ENCODE data around the gene SMARCAL1.
"Not testable (repeated sequence)": the region's sequence is repeated elsewhere in the genome, so short reads cannot be mapped to it uniquely, and the experiment has no call there.

SMARCAL1 gene

DNA sequence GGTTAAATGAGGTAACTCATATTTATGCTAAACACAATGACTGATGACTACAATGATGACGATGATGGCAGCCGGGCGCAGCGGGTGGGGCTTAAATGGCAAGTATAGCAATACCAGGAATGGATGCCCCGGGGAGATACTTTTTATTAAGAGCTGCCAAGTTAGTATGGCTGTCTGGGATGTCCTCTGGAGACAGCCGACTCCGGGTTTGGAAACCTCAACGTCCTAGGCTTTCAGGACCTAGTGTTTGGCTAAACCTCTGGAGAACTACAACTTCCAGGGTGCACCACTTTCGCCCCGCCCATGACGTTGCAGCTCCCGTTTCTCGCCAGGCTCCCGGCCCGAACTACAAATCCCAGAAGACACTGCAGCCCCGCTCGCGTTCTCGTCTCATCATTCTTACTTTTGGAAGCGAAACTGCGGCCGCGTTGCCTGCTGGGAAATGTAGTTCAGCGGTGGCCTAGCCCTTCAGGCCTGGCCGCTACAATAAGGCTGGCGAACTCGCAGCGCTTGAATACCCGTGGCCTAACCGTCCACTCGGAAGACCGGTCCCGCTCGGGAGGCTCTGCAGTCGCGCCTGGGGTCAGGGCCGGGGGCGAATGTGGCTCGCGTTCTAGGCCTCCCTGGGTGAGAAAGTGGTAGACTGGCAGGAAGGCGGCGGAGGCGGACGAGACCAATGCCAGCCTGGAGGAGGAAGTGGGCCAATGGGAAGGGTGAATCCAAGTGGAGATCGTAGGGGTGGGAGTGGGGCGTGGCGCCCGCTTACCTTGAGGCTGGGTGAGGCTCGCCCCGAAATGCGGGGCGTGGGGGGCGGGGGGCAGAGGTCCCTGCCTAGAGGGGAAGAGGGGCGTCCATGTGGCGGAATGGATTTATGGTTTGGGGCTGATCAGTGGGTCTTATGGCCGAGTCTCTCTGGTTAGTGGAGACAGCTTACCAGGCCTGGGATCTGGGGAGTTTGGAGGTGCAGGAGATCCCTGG lies at the start of gene SMARCAL1:
SMARCAL1 (plus strand) TSS at position 463 of the 978 bp plus-strand sequence. CDS start 2,221 bp downstream, outside the sequence.
- peak; percentile 97 to 98 for DNase-seq

DNA sequence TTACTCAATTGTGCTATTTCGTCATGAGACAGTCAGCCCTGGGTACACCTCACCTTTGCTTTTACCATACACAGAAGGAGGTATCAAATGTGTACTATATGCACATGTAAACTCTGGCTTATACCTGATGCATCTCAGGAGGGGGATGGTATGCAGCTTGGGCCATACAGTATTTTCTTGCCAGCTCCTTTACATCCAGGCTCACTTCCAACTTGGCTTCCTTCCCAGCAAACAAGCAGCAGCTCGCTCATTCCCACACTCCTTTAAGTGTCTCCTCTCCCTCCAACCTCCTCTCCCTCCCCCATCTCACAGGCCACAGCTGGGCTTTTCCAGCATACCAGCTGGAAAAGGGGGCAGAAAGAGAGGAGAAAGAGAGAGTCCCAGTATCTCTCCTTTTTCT lies 49.6 kb upstream of the SMARCAL1 start:
- no peak for DNase-seq

DNA sequence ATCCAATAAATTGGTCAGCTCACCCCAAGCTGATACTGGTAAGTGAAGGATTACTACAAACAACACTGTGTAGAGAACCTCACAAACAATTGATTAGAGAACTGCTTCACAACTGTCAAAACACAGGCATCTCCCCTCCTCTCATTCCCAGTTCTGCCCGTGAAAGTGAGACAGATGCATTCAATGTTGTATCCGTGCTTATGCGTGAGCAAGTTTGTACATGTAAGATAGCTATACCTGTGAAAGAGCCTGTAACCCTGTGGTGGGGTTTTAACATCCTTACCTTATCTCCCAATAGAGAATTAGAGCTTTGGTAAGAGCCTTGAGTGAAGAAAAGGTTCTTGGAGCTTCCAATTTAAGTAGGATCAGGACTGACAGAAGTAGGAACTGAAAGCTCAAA lies 49.1 kb upstream of the SMARCAL1 start:
- no peak for DNase-seq

DNA sequence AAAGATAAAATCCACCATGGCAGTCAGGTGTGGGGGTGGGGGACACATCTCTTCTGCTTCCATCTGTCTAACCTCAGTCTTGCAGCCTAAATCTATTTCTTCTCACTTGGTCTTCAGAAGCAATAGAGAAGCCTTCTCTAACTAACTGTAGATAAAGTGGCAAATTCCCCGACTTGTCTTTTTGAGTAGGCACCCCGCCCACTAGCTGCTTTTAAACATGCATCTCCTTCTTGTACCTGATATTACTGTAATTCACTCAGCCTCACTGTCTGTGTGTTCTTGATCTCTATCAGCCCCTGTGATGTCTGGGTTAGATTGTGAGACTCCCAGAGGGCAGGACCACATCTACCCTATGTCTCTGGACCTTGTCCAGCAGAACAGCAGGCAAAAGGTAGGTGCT lies 46.8 kb upstream of the SMARCAL1 start:
- DNase-seq = no peak

DNA sequence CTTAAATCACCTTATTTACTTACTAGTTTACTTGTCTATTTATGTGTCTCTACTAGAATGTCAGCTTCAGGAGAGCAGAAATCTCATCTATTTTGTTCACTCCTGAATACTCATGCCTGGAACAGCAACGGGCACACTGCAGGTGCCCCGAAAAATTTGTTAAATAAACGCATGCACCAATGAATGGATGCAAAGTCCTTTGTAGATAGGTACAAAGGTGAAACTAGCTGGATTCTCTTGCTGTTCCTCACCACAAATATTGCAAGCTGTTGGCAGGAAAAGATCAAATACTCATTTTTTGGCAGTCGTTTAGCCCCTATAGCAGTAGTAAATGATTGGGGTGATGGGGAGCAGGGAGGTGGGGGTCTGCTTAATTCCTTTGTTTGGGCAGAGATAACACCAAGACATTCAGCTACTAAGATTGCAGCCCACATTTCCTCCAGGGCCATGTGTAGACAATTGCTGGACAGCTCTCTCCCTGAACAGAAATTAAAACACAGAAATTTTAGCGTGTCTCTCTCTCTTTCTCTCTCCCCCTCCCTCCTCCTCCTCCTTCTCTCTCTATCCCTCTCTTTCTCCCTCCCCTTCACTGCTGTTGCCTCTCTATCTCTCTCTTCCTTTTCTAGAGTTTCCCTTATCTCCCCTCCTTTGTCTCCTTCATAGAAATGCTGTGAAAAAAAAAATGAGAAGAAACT lies 45.4 kb upstream of the SMARCAL1 start:
- DNase-seq = no peak

DNA sequence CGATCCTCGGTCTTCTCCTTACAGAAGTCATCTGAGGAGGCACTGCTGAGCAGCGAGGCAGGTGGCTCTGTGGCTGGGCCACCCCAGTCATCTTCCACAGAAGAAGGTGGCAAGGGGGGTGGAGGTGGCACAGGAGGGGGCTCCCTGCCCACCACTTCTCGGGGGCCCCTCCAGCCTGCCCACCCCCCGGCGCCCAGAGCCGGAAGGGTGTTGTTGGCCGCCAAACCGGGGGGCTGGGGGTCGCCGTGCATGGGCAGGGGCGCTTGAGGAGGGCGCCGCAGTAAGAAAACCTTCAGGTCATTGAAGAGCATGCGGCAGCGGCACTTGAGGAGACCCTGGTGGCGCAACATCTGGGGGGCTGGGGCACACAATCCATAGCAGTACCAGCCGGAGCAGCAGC lies 42.5 kb upstream of the SMARCAL1 start:
- DNase-seq = no peak

DNA sequence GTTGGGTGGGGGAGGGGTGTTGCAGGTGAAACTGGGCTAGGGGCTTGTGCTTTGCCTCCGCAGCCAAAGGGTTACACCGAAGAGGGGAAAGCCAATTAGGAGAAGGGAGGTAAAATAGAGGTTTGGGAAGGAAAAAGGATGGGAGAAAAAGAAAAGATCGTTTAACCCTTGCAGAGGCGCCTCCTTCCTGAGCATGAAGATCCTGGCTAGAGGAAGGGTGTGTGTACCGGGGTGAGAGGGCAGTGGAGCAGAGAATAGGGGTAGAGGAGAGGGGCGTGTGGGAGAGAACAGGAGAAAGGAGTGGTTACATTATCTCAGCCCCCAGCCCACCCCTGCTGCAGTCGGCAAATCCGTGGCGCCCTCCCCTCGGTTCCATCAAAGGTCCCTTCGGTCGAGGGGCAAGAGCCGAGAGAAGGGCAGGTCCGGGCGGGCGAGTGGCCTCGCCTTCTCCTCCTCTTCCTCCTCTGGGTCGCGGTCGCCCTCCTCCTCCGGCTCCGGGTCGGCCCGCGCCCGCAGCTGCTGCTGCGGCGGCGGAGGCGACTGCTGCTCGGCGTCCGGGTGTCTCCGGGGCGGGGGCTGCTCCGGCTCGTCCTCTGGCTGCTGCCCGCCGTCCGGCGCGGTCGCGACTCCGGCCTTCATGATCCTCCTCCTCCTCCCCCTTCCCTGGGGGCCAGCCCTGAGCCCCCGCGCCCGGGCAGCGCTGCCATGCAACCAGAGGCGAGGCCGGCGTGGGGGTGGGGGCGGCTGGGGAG lies 41.1 kb upstream of the SMARCAL1 start:
- DNase-seq = no peak

DNA sequence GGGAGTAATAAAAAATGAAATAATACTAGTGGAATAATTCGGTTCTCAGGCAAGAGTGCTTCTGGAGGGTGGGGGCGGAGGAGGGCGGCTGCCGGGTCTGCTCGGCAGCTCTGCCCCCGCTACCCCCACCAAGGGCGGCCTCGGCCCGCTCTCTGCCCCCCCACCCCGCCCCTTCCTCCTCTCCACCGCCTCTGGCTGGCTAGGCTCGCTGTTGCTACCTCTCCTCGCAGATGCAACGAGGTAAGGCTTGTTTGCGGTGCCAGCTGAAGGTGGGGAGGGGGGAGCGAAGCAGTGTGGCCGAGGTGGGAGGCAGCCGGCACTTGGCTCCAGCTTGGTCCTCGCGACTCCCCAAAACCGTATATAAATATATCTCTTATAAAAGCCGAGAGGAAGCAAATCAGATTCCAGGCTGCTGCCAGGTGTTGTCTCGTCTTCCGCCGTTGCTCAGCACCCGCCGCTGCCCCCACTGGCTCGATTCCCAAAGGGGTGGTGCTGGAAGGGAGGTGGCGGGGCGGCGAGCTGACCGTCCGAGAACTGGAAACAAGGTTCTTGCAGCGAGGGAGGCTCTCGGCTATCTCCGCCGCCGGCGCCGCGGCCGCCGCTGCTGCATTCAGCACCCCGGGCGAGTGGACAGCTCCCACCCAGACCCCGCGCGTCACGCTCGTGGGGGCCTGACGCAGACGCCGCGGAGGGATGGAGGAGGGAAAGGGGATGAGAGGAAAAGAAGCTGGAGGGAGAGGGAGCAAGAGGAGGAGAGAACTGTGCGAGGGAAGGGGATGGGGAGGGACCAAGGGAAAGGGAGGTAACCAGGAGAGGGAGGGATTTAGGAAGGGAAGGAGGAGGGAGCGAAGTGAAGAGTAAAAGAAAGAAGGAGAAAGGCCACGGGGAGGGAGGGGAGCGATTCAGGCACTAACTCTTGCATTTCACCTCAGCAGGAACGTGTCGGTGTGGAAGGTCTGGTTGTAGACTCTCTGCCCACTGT lies 40.3 kb upstream of the SMARCAL1 start, which contains the start of gene MARCHF4:
MARCHF4 (minus strand) TSS at position 763 of the 982 bp plus-strand sequence. CDS start 2,223 bp downstream, outside the sequence.
- DNase-seq = peak; percentile 69 to 73

DNA sequence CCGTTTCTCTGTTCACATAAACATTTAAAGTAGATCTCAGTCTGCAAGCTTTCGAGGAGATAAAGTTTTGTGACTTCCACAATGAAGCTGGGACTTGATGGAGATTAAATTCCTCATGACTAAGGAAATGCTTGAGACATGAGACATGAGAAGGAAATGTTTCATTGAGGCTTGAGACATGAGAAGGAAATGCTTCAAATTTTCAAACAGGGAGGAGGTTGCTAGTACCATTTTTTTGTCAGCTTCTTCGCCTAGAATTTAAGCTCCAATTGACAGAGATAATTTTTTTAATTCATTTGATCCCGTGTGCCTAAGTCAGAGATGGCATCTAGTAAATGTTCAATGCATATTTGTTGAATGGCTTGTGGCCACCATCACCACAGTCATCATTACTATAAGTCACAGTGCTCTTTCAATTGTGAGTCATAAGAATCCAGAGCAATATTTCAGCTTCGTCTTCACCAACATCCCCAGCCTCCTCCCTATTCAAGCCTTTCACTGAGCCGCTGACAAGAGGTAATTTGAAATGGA lies 39.5 kb upstream of the SMARCAL1 start:
- DNase-seq = no peak

DNA sequence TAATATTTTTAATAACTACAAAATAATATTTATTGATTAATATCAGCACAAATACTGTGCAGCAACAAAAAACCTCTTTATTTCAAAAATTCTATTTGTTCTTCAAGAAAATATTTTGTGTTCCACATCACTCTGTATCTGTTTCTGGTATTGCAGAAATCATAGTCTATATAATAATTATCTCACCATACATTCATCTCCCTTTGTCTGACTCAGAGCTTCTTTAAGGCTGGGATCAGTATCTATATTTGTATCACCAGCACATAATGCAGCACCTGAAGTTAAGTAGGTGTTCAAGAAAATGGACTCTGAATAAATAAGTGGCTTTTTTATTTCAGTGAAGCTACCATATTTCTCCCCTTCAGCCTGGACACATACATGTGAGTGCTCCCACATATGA lies 38.4 kb upstream of the SMARCAL1 start:
- DNase-seq = no peak

DNA sequence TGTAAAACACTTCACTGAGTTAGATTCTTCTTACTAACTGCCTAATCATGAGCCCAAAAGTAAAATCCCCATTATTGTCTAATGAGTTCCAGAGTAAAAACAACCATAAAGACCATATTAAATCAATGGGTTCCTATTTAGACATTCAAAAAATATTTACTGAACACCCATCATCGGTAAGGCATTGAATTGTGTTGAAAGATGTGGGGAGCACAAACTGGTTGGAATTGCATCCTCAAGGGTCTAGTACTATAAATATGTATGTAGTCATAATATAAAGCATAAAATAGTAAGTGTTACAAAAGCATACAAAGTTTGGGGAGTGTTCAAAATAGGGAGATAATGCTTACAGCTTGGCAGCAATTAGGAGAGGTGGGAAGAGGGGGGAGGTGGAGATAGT lies 37.0 kb upstream of the SMARCAL1 start:
- no peak for DNase-seq

DNA sequence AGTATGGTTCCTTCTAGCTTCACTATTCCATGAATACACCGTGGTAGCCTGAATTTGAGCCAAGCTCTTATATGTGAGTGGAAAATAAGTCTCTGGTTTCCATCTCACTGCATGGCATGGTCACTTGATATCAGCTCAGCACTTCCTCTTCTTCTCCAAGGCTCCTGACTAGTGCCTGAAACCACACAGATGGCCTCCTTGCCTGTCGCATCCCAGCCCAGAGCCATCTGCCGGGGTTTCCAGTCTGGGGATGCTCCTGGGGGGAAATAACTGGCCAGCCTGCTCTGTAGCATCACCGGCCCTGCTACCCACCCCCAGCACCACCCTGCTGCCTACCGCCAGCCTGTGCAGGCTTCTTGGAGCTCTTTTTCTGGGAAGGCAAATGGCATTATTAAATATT lies 32.3 kb upstream of the SMARCAL1 start:
- no peak for DNase-seq

DNA sequence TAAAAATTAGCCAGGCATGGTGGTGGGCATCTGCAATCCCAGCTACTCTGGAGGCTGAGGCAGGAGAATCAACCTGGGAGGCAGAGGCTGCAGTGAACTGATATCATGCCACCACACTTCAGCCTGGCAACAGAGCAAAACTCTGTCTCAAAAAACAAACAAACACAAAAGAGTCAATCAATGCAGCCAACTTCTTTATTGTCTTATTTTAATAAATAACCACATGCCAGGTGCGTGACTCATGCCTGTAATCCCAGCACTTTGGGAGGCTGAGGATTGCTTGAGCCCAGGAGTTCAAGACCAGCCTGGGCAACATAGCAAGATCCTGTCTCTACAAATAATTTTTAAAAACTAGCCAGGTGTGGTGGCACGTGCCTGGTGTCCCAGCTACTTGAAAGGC lies 27.9 kb upstream of the SMARCAL1 start:
- not testable (repeated sequence) for DNase-seq

DNA sequence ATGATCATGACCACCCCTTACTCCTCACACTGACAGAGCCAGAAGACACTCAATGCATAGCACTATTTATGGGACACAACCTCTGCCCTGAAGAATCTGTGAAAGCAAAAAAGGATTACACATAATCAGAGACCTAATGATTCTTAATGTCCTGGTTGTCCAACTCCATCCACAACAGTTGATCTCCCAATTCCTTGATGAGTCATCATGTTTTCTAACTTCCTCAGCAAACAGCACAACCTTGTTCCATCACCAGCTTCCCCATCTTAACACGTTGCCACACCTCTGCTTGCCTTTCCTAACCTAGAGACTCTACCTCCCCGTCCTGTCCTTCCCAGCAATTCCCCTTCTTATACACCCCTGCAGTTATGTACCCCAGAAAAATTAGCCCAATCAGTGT lies 26.8 kb upstream of the SMARCAL1 start:
- DNase-seq = no peak

DNA sequence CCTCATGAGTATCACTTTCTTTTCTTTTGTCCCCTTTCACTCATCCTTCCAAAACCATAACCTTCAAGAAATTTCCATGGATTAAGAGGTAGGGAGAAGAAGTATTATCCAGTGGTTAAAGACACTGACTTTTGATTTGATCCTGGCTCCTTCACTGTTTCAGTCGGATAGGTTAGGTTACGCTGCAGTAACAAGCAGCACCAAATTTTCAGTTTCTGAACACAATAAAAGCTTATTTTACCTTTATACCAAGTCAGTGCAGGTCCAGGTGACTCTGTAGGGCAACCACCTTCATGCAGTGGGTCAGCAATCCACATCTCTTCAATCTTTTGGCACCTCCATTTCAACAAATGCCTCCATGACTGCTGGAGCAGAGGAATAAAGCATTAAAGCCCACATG lies 25.0 kb upstream of the SMARCAL1 start:
- DNase-seq = no peak

DNA sequence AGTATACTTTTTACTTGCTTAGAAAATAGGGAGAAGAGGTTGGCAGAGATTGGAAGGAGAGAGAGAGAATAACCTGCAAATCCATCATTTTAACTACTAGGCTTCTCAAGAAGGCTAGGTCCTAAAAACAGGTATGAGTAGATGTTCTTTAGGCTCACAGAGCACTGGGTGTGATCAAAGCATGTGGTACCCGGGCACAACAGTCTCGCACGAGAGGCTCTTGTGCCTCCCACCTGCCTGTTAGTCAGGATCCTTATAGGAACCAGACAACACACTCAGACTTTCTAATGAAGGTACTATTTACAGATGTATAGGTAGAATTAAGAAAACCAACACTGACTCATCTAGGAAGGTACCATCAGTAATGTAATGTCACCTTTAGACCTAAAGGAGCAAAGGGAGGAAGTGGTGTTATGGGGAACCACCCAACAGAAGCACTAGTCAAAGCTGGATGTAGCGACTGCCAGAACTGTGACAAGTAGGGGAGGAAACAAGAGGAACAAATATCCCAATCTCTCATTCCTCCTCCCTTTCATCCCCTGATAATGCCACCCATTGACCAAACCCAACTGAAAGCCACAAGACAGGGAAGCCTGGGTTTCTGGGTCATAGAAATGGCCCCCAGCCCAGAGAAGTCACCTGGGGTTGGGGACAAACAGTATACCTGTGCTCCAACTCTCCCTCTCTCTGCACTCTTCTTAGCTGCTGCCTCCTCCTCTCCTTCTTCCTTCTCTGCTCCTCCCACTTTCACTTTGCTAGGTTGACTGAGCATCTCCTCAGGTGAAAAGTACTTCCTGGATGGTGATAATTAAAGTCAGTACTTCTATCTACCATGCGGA lies 24.0 kb upstream of the SMARCAL1 start:
- DNase-seq = no peak

DNA sequence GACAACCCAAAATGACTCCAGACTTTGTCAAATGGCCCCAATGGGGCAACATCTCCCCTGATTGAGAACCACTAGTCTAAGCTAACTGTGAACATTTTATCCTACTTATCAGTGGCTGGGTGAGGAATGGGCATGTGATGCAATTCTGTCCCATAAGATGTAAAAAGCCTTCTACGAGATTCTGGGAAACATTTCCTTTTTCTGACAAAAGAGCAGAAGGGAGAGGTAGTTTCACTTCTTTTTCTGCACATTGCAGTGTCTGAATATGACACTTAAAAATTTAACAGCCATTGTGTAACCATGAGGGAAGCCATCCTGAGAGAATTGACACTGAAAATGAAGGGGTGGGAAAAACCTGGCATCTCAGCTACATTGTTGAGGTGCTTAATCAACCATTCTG lies 22.7 kb upstream of the SMARCAL1 start:
- DNase-seq = no peak

DNA sequence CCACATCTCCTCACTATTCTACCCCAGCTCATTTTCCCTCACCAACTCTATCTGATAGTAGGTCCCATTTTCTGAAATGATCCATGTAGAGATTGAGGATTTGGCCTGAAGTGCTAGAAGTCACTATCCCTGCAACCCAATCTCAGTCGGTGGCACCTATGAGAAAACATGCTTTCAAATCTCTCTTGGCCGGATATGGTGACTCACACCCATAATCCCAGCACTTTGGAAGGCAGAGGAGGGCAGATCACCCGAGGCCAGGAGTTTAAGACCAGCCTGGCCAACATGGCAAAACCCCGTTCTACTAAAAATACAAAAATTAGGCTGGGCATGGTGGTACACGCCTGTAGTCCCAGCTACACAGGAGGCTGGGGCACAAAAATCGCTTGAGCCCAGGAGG lies 20.9 kb upstream of the SMARCAL1 start:
- DNase-seq = no peak

DNA sequence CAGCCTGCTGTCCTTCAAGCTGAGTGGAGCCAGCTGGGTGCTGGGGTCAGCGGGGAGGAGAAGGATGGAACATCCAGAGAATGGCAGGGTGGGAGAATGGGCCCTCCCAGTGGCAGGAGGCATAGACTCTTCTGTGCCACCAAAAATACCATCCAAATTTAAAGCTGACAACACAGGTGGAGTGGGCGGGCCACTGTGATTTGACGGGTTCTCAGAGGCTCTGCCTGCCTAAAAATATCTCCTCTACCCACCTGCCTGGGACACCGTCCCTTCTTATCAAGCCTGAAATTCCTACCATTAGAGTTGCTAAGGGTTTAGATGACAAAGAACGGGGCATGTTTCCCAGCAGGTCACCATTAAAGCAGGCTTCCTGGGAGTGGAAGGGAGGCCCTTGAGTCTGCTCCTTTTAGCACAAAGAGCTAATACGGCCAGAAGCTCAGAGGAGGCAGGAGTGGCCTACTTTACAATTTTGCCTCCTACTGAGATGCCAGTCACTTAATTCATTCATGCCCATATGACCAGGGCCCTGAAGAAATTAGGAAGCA lies 20.2 kb upstream of the SMARCAL1 start:
- DNase-seq = no peak
